ENCODE data around the gene PARD3B. TPM values are rescaled to one million over a fixed set of nuclear protein-coding genes. Genes with fewer than 3 reads are reported as not detected.

PARD3B gene
- total and polyA plus RNA-seq, 2 of the 4 experiments (the other 2 are of a cell fraction) = 3.3 to 15.6 TPM

GRCh38 chr2:204583773-204584172 is 38.5 kb downstream of the PARD3B start:
- H2BK5ac ChIP-seq (ENCODE audit: low read depth, low read length, poor library complexity, severe bottlenecking) = no peak overlapping the region
- no peaks in the 10 kb centered on the region for H3K27me3 ChIP-seq (ENCODE audit: control insufficient read depth, insufficient read depth, low read length)
- H2BK20ac ChIP-seq (ENCODE audit: low read depth, low read length) = no peak overlapping the region
- H3K27ac ChIP-seq (ENCODE audit: insufficient read depth, low read length) = no peak overlapping the region
- no peaks in the 10 kb centered on the region; the same call in 1 of the 2 replicates for H3K9me1 ChIP-seq (ENCODE audit: insufficient read depth, low read length)
- H3K14ac ChIP-seq (replicated peaks; ENCODE audit: low read depth, low read length) = no peak overlapping the region
- no peak overlapping the region for H2AFZ ChIP-seq (replicated peaks; ENCODE audit: low read length, poor library complexity)
- intact Hi-C loops (cut with micrococcal nuclease) = no loop called here
- no peak overlapping the region for H2BK15ac ChIP-seq (ENCODE audit: low read depth, low read length)
- H3K18ac ChIP-seq (ENCODE audit: low read depth, low read length) = no peak overlapping the region
- WGBS, 2 experiments (ENCODE audit: extremely low coverage in 2 of 2, insufficient read length in 1 of 2) = 86% methylated on average over 1 of the region's 2 CpGs; no CpG with 5 or more reads in 1 of the 2 experiments
- no peak overlapping the region for H4K5ac ChIP-seq (ENCODE audit: low read depth, low read length)
- H3K9me3 ChIP-seq (ENCODE audit: control insufficient read depth, insufficient read depth, low read length) = no peaks in the 10 kb centered on the region
- ChIA-PET CTCF (no interaction called here), POLR2A (ENCODE audit: unreplicated experiment) (no interaction called here)
- no peak overlapping the region for H3K4me2 ChIP-seq (ENCODE audit: low read depth, low read length)
- in situ Hi-C loops (cut with MboI; ENCODE audit: low sequenced_read_pairs) = no loop called here
- H2BK120ac ChIP-seq (ENCODE audit: low read depth, low read length) = no peak overlapping the region
- no peak overlapping the region for H4K8ac ChIP-seq (ENCODE audit: low read depth in 2 of 2, low read length in 2 of 2)
- H3K56ac ChIP-seq (ENCODE audit: extremely low read depth, insufficient read depth, low read length) = no peak overlapping the region
- peaks cover 13% of the 10 kb centered on the region for H4K20me1 ChIP-seq (ENCODE audit: insufficient read depth, low read length)
- no TSS peak for BruUV-seq (replicated peaks)
- no peak overlapping the region for H2AK5ac ChIP-seq (ENCODE audit: low read depth, low read length)
- dilution Hi-C loops (cut with HindIII; ENCODE audit: low sequenced_read_pairs, unreplicated experiment) = no loop called here
- H2AK9ac ChIP-seq (replicated peaks; ENCODE audit: low read depth, low read length, poor library complexity) = no peak overlapping the region
- no peaks in the 10 kb centered on the region for H3K36me3 ChIP-seq (ENCODE audit: control insufficient read depth, insufficient read depth, low read length)
- no peaks in the 10 kb centered on the region; the same call in 1 of the 2 replicates for H3K4me1 ChIP-seq (ENCODE audit: control insufficient read depth, insufficient read depth, low read length)
- H3K4me3 ChIP-seq (ENCODE audit: insufficient read depth, low read depth, low read length) = no peak overlapping the region
- no peak overlapping the region for H4K91ac ChIP-seq (ENCODE audit: insufficient read depth, low read depth, low read length)
- no peak overlapping the region for H3K4ac ChIP-seq (ENCODE audit: low read depth, low read length)
- peaks cover 31 to 57% of the 10 kb centered on the region in 2 experiments for H3K79me1 ChIP-seq (ENCODE audit: low read depth in 1 of 2, low read length in 2 of 2)
- no peak overlapping the region for H3K9ac ChIP-seq (ENCODE audit: low read depth, low read length)
- DNase-seq (no peak), ATAC-seq (ENCODE audit: low read depth) (no peak)
- TF ChIP-seq SMC3 (IDR thresholded peaks at IDR 0.05; ENCODE audit: low read depth, low read length) (no peak), RFX5 (IDR thresholded peaks at IDR 0.05; ENCODE audit: low read depth, low read length) (no peak), FOS (IDR thresholded peaks at IDR 0.05; ENCODE audit: low read depth, low read length) (no peak), MAFK (IDR thresholded peaks at IDR 0.05; ENCODE audit: low read depth, low read length) (no peak), RAD21 (IDR thresholded peaks at IDR 0.05; ENCODE audit: low read length) (no peak), RCOR1 (IDR thresholded peaks at IDR 0.05; ENCODE audit: insufficient replicate concordance, low read length) (no peak), NFE2L2 (IDR thresholded peaks at IDR 0.05; ENCODE audit: low read depth, low read length) (no peak), CHD1 (IDR thresholded peaks at IDR 0.05; ENCODE audit: low read depth, low read length) (no peak), MXI1 (IDR thresholded peaks at IDR 0.05; ENCODE audit: borderline replicate concordance, low read depth, low read length) (no peak), POLR2A (IDR thresholded peaks at IDR 0.05; ENCODE audit: low read depth, low read length) (no peak), MAZ (IDR thresholded peaks at IDR 0.05; ENCODE audit: borderline replicate concordance, low read depth, low read length) (no peak), BHLHE40 (IDR thresholded peaks at IDR 0.05; ENCODE audit: low read depth, low read length) (no peak), CEBPB (IDR thresholded peaks at IDR 0.05; ENCODE audit: low read depth, low read length) (no peak)
- TF ChIP-seq, protein P1, sequence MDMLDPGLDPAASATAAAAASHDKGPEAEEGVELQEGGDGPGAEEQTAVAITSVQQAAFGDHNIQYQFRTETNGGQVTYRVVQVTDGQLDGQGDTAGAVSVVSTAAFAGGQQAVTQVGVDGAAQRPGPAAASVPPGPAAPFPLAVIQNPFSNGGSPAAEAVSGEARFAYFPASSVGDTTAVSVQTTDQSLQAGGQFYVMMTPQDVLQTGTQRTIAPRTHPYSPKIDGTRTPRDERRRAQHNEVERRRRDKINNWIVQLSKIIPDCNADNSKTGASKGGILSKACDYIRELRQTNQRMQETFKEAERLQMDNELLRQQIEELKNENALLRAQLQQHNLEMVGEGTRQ (IDR thresholded peaks at IDR 0.05; ENCODE audit: low read depth, low read length) = no peak
- TF ChIP-seq, protein P2, sequence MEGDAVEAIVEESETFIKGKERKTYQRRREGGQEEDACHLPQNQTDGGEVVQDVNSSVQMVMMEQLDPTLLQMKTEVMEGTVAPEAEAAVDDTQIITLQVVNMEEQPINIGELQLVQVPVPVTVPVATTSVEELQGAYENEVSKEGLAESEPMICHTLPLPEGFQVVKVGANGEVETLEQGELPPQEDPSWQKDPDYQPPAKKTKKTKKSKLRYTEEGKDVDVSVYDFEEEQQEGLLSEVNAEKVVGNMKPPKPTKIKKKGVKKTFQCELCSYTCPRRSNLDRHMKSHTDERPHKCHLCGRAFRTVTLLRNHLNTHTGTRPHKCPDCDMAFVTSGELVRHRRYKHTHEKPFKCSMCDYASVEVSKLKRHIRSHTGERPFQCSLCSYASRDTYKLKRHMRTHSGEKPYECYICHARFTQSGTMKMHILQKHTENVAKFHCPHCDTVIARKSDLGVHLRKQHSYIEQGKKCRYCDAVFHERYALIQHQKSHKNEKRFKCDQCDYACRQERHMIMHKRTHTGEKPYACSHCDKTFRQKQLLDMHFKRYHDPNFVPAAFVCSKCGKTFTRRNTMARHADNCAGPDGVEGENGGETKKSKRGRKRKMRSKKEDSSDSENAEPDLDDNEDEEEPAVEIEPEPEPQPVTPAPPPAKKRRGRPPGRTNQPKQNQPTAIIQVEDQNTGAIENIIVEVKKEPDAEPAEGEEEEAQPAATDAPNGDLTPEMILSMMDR (conservative IDR thresholded peaks at IDR 0.05; ENCODE audit: low read depth, low read length) = no peak
- H3K23ac ChIP-seq (ENCODE audit: low read depth, low read length) = no peak overlapping the region
